Subcutaneous adipose tissue (tissue), 4 donors: ENCODE results near the gene COX10. TPM values are rescaled to one million over a fixed set of nuclear protein-coding genes. Genes with fewer than 3 reads are reported as not detected.

ENCODE experiments used
- CTCF ChIP-seq: fragments of 450-650 bp; IDR thresholded peaks from one replicate; pipeline ENCODE4 v1.5.1; 2016; ENCODE audit warnings: low read depth, mild to moderate bottlenecking, control low read depth, antibody characterized with exemption, moderate library complexity
- total RNA-seq, 4 donors: library from RNA; depleted of rRNA; stranded (reverse); fragments of >200 nt; gene quantifications; one replicate each; pipeline ENCODE4 v1.1.0, GENCODE V29; 2016

COX10 gene
- total RNA-seq, 4 donors from 2014 or later: 13.9 to 25.9 (median 15.8) TPM

GRCh38 chr17:14201988-14202380 lies 132.7 kb downstream of the COX10 start:
- no peak for TF ChIP-seq CTCF

DNA sequence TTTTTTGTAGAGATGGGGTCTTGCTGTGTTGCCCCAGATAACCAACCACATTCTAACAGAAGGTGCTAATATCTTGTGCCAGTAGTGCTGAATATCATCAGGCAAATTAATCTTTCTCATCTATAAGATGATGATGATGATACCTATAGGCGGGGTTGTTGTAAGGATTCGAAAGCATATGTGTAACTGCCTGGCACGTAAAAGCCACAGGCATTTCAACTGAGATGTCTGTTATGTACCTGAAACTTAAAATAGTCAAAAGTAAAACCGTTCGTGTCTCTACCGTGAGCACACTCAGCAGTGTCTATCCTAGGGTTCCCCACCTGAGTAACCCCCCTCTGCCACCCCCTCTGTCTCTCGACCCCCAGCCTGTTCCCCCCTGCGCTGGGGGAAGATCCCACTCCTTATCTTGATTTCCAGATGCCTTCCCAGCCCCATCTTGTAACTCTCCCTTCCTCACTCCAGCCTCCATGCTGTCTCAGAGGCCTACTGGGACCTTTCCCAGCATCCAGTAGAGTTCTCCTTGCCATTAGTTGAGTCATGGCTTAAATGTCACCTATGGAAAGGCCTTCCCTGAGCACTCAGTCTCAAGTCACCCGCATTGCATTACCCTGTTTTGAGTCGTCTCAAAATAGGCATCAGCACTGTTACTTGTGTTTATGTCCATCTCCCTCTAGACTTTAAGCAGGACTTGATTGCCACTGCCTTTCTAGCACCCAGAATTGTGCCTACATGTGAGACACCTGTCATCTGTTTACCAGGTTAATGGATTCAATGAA lies 133.3 kb downstream of the COX10 start:
- no peak for TF ChIP-seq CTCF

DNA sequence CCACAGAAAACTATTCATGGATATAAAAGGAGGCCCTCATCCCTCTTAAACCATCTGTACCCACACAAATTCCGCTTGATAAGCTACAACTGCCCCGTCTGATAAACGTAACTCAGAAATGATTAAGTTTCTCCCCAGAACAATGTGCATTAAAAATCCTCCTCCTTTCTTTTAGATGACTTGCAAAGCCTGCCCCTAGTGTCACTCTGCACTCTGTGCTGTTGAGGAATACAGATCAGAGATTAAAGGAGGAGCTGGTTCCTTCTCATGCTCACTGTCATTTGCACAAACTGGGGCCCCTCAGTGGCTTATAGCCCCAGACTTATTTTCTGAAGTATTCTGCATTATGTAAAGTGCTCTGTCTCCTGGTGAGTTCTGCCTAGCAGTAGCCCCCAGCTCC lies 134.1 kb downstream of the COX10 start:
- no peak for TF ChIP-seq CTCF

- no peak for TF ChIP-seq CTCF
Measured at GRCh38 chr17:14204084-14204483, 134.8 kb downstream of the COX10 start.

- TF ChIP-seq CTCF: no peak
Measured at GRCh38 chr17:14204546-14204945, 135.2 kb downstream of the COX10 start.

DNA sequence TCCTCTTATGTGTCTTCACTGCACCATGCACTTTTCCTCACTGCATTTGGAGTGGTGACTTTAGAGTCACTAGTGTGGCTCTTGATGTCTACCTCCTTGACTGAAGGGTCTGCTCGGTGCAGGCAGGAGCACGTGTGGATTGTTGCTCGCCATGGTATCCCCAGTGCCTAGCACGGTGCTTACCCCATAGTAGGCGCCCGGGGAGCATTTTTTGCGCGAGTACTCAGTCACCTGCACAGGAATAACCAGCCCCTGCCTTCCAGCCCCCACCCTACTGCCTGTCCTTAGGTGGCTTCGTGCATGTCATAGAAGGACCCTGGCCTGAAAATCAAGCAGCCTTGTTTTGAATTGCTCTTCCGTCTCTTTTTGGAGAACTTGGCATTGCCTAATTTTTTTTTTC lies 136.1 kb downstream of the COX10 start:
- no peak for TF ChIP-seq CTCF

DNA sequence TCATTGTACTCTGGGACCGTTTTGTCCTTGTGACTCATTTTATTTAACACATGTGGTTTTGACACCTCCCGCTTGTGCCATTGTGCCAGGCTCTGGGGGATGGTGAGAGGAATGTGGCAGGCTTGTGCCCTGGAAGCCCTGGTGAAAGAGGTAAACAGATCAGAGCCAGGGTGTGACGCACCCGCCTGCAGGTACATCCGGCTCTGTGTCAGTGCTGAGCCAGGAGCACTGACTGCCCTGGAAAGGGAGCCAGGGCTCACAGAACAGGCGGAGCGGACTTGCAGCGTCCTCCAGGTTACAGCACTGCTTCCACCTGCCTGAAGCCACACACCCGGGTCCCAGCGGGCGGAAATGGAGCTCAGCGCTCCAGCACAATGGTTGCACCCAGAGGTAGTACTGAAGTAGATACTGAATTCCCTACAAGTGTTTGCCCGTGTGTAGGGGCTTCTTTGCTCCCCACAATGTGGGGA lies 136.7 kb downstream of the COX10 start:
- no peak for TF ChIP-seq CTCF
